Right atrium auricular region (tissue), 2 donors: ENCODE measurements around the gene SLC39A11. TPM values are rescaled to one million over a fixed set of nuclear protein-coding genes. Genes with fewer than 3 reads are reported as not detected.

Source experiments
- DNase-seq: peaks from one replicate; pipeline ENCODE4 v3.0.0-alpha.2; 2019; ENCODE audit warnings: low spot score
- H3K27ac ChIP-seq, 2 donors: fragments of 200-600 bp; sonication (generic); 1 replicate in 1 of 2; 2 replicates in 1 of 2; pipeline ENCODE4 v1.5.1; 2016 to 2019
- H3K27me3 ChIP-seq, 2 donors: fragments of 200-600 bp; sonication (generic); one replicate each; pipeline versions ENCODE4 v1.5.1 to v1.6.0; 2017 to 2019
- H3K36me3 ChIP-seq: fragments of 200-600 bp; sonication (generic); one replicate; pipeline ENCODE4 v1.5.1; 2016
- H3K4me1 ChIP-seq, 2 donors: fragments of 200-600 bp; sonication (generic); one replicate each; pipeline versions ENCODE4 v1.5.1 to v1.6.0; 2017 to 2019
- H3K4me3 ChIP-seq, 2 donors: fragments of 200-600 bp; sonication (generic); 1 replicate in 1 of 2; 2 replicates in 1 of 2; pipeline ENCODE4 v1.5.1; 2017 to 2019; ENCODE audit warnings: mild to moderate bottlenecking in 1 of 2, moderate library complexity in 1 of 2
- H3K9me3 ChIP-seq, 2 donors: fragments of 200-600 bp; sonication (generic); one replicate each; pipeline ENCODE4 v1.5.1; 2019
- total RNA-seq, 2 donors: library from RNA; depleted of rRNA; stranded (reverse); fragments of >200 nt; gene quantifications; one replicate each; pipeline ENCODE4 v1.1.0, GENCODE V29; 2016
- TF ChIP-seq, protein P1 (sequence below), 2 donors: fragments of 200-600 bp; sonication (generic); IDR thresholded peaks; one replicate each; pipeline ENCODE4 v1.5.1; 2019; ENCODE audit warnings: antibody characterized with exemption in 2 of 2

Gene SLC39A11
- total RNA-seq, 2 donors from 2014 or later = 7.4 to 15.5 TPM

- Histone ChIP-seq H3K9me3 (no peaks in the 10 kb centered on the region), H3K4me1 (no peaks in the 10 kb centered on the region), H3K4me3 (no peak overlapping the region), H3K27ac (no peak overlapping the region), H3K36me3 (no peaks in the 10 kb centered on the region), H3K27me3 (no peaks in the 10 kb centered on the region)
- TF ChIP-seq, protein P1, sequence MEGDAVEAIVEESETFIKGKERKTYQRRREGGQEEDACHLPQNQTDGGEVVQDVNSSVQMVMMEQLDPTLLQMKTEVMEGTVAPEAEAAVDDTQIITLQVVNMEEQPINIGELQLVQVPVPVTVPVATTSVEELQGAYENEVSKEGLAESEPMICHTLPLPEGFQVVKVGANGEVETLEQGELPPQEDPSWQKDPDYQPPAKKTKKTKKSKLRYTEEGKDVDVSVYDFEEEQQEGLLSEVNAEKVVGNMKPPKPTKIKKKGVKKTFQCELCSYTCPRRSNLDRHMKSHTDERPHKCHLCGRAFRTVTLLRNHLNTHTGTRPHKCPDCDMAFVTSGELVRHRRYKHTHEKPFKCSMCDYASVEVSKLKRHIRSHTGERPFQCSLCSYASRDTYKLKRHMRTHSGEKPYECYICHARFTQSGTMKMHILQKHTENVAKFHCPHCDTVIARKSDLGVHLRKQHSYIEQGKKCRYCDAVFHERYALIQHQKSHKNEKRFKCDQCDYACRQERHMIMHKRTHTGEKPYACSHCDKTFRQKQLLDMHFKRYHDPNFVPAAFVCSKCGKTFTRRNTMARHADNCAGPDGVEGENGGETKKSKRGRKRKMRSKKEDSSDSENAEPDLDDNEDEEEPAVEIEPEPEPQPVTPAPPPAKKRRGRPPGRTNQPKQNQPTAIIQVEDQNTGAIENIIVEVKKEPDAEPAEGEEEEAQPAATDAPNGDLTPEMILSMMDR (IDR thresholded peaks at IDR 0.05) = no peak
- no peak for DNase-seq
Observed at GRCh38 chr17:73119631-73120030, 27.1 kb upstream of the SLC39A11 start.

DNA sequence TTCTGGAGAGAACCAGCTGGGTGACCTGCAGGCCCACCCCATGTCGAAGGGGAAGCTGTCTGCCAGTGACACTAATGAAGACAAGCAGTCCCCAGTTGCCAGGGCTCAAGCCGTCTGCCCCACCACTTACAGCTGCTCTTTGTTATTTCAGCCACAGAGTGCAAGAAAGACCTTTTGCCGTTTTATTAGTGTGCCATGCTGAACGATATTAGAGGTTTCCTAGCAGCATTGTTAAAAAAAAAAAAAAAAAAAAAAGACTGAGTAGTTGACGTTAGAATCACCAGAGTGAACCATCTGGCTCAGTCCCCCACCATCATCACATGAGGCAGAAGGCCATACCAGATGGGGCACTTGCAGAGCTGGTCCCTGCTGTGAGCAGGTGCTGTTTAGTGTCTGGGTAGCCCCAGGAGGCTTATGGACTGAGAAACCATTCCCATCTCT lies 26.5 kb upstream of the SLC39A11 start:
- Histone ChIP-seq H3K27ac (no peak overlapping the region), H3K9me3 (no peaks in the 10 kb centered on the region), H3K4me3 (no peak overlapping the region), H3K4me1 (no peaks in the 10 kb centered on the region), H3K27me3 (no peaks in the 10 kb centered on the region), H3K36me3 (no peaks in the 10 kb centered on the region)
- DNase-seq = no peak
- TF ChIP-seq, protein P1 (IDR thresholded peaks at IDR 0.05) = no peak

DNA sequence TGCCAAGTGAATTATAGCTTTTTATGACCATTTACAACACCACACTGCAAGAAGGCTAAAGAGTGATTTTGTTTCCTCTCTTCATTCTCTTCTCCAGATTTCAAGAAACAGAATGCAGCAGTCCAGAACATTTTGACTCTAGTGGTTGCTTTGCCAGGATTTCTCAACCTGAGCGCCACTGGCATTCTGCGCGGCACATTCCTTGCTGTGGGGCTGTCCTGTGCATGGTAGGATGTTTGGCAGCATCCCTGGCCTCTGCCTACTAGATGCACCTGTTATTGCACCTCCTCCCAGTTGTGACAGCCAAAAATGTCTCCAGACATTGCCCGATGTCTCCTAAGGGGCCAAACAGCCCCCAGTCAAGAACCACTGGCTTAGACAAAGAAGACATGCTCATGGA lies 25.7 kb upstream of the SLC39A11 start:
- Histone ChIP-seq H3K9me3 (no peaks in the 10 kb centered on the region), H3K4me1 (no peaks in the 10 kb centered on the region), H3K27ac (no peak overlapping the region), H3K4me3 (no peak overlapping the region), H3K27me3 (no peaks in the 10 kb centered on the region), H3K36me3 (no peaks in the 10 kb centered on the region)
- TF ChIP-seq, protein P1 (IDR thresholded peaks at IDR 0.05) = no peak
- DNase-seq = no peak

- Histone ChIP-seq H3K36me3 (no peaks in the 10 kb centered on the region), H3K27me3 (no peaks in the 10 kb centered on the region), H3K4me3 (no peak overlapping the region), H3K9me3 (no peaks in the 10 kb centered on the region), H3K27ac (no peak overlapping the region), H3K4me1 (no peaks in the 10 kb centered on the region)
- TF ChIP-seq, protein P1 (IDR thresholded peaks at IDR 0.05) = no peak
- DNase-seq = no peak
Observed at GRCh38 chr17:73112246-73112645, 19.8 kb upstream of the SLC39A11 start.

DNA sequence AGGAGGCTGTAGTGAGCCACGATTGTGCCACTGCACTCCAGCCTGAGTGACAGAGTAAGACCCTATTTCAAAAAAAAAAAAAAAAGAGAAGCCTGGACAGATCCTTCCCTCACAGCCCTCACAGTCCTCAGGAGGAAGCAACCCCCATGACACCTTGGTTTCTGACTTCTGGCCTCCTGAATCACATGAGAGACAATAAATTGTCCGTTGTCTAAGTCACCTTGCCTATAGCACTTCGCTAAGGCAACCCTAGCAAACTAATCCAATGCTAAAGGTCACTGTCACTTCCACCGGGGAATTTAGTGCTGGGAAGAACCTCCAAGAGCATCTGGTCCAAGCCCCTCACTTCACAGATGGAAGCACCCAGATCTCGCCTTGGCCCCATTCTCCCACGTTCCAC lies 18.9 kb upstream of the SLC39A11 start:
- TF ChIP-seq, protein P1 (IDR thresholded peaks at IDR 0.05) = no peak
- no peak overlapping the region for H3K4me3 ChIP-seq
- no peak for DNase-seq

DNA sequence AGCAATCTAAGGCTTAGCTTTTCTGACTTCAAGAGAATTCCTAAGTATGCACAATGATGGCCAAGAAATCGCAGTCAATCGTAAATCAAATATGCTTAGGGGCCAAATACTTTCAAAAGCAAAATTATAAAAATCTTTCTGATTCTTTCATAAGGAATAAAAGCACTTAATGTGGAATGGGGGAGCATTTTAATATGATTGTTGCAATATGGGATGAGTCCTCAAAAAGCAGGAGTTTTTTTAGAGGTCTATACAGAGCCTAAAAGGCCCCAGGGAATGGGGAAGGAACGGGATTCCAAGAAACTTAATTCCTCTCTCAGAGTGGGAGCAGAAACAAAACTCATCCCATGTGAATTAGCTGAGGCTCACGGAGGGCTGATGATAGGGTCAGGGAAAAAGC lies 14.7 kb upstream of the SLC39A11 start:
- Histone ChIP-seq H3K9me3 (peaks cover 0 to 5% of the 10 kb centered on the region in 2 donors), H3K27ac (no peak overlapping the region), H3K36me3 (no peaks in the 10 kb centered on the region), H3K4me1 (no peaks in the 10 kb centered on the region), H3K27me3 (no peaks in the 10 kb centered on the region), H3K4me3 (no peak overlapping the region)
- TF ChIP-seq, protein P1 (IDR thresholded peaks at IDR 0.05) = no peak
- no peak for DNase-seq

More for the DNA sequence above, 18.9 kb upstream of the SLC39A11 start:
- Histone ChIP-seq H3K27ac (no peak overlapping the region), H3K36me3 (no peaks in the 10 kb centered on the region), H3K9me3 (no peaks in the 10 kb centered on the region), H3K4me1 (no peaks in the 10 kb centered on the region), H3K27me3 (no peaks in the 10 kb centered on the region)
